ENCODE measurements around the gene IDE. TPM values are rescaled to one million over a fixed set of nuclear protein-coding genes. Genes with fewer than 3 reads are reported as not detected.
A peak's percentile ranks its signal among the peaks of the same experiment; 100 is the strongest.

Gene IDE
- polyA plus RNA-seq, 1 donor, result 20.8 TPM

DNA sequence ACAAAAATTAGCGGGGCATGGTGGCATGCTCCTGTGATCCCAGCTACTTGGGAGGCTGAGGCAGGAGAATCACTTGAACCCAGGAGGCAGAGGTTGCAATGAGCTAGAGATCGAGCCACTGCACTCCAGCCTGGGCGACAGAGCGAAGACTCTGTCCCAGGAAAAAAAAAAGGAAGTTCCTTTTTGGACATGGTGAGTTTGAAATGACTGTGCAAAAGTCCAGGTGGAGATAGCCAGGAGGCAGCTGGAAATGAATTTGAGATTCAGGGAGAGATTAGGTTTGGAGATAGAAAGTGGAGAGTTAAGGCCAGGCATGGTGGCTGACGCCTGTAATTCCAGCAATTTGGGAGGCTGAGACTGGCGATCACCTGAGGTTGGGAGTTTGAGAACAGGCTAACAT, 143.8 kb downstream of the IDE start:
- no peaks in the 10 kb centered on the region for H3K4me1 ChIP-seq (ENCODE audit: control insufficient read depth, insufficient read depth, low read length)
- no peaks in the 10 kb centered on the region for H3K36me3 ChIP-seq (ENCODE audit: control insufficient read depth, insufficient read depth, low read length)
- DNase-seq, result no peak
- H3K9me3 ChIP-seq (ENCODE audit: control insufficient read depth, low read depth, low read length), result no peaks in the 10 kb centered on the region
- 53% methylated on average over 2 of the region's 6 CpGs for WGBS (ENCODE audit: insufficient coverage, low lambda C conversion rate)
- no peak overlapping the region for H3K27ac ChIP-seq (ENCODE audit: low read length)
- no peaks in the 10 kb centered on the region for H3K27me3 ChIP-seq (ENCODE audit: control insufficient read depth, insufficient read depth, low read length)
- H3K4me3 ChIP-seq (ENCODE audit: low read length), result no peak overlapping the region

DNA sequence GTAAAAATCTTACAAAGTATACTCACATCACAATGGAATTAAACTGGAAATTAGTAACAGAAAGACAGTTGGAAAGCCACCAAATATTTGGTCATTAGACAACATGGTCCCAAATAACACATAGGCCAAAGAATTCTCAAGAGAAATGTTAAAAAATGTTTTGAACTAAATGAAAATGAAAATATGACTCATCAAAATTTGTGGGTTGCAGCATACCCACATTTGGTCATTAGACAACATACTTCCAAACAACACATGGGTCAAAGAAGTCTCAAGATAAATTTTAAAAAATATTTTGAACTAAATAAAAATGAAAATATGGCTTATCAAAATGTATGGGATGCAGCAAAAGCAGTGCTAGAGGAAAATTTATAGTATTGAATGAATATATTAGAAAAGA, 152.3 kb downstream of the IDE start:
- H3K27me3 ChIP-seq (ENCODE audit: control insufficient read depth, insufficient read depth, low read length), result peaks cover 26% of the 10 kb centered on the region
- H3K9me3 ChIP-seq (ENCODE audit: control insufficient read depth, low read depth, low read length), result peaks cover 7% of the 10 kb centered on the region
- H3K4me3 ChIP-seq (ENCODE audit: low read length), result no peak overlapping the region
- no peak for DNase-seq
- no peak overlapping the region for H3K27ac ChIP-seq (ENCODE audit: low read length)
- no peaks in the 10 kb centered on the region for H3K4me1 ChIP-seq (ENCODE audit: control insufficient read depth, insufficient read depth, low read length)
- H3K36me3 ChIP-seq (ENCODE audit: control insufficient read depth, insufficient read depth, low read length), result no peaks in the 10 kb centered on the region

DNA sequence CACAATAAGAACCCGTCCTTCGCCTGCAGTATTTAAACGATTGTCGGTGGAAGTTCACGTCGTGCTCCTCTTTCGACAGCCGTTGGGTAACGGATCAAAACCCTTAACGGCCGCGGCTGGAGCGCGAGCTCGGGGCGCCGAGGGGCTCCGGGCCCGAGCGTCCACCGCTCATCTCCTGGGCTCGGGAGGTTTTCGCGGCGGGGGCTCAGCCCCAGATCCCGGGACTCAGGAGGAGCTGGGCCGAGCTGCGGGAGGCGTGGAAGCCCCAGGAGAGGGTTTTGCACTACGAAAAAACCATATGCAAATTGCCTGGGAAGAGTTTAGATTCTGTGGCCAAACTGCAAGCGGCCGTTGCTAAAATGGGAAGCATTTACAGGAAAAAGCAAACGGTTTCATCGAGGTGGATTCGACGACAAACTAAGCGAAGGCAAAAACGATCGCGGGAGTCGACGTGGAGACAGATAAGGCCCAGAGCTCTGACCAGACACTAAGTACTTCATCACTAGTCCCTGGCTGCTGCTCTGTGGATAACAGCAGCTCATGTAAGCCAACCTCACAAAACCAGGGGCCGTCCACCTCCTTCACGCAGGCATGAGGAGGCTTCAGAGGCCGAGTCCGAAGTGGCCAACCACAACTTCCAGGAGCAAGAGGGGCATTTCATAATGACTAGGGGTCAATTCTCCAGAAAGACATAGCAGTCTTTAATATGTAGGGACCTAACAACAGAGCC, 153.2 kb downstream of the IDE start:
- WGBS (ENCODE audit: insufficient coverage, low lambda C conversion rate), result no CpG with 5 or more reads among the region's 46 CpGs
- H3K27me3 ChIP-seq (ENCODE audit: control insufficient read depth, insufficient read depth, low read length), result peaks cover 26% of the 10 kb centered on the region
- DNase-seq, result peak in 1 of 2 donors; percentile 25
- H3K4me1 ChIP-seq (ENCODE audit: control insufficient read depth, insufficient read depth, low read length), result no peaks in the 10 kb centered on the region
- peaks cover 7% of the 10 kb centered on the region for H3K9me3 ChIP-seq (ENCODE audit: control insufficient read depth, low read depth, low read length)
- H3K4me3 ChIP-seq (ENCODE audit: low read length), result peak overlapping the region; percentile 34
- no peak overlapping the region for H3K27ac ChIP-seq (ENCODE audit: low read length)
- H3K36me3 ChIP-seq (ENCODE audit: control insufficient read depth, insufficient read depth, low read length), result no peaks in the 10 kb centered on the region

DNA sequence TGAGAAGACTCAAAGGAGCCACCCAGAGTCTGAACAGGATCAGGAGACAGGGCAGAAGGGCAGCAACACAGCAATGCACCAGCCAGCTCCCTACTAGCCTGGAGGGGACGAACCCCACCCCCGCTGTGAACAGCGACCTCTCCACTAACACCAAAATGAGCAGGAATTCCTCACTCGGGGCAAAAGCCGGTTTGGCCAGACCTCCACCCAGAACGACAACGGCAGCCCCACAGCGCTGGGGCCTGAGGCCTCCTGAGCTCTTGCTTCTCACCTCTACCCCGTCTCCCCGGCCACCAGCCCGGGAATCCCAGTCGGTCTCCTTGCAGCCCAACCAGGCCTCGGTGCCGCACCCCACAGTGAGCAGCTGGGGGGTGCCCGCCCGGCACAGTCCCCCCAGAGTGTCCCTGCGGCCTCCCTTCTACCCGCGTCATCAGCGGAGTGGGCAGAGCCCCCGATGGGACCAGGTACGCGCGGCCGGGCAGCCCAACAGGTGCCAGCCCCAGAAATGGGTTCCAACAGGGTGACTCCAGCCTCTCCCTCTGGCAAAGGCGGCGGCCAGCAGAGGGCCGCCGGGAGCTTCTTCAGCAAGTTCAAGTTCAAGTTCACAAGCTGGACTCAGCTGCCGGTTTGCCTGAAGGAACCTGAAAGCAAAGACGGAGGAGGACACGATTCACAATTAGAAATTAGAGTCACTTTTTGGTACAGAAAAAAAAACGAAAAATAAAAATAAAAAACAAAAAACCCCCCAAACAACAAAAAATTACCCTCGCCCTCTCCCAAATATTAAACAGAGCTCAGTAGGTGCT, 153.9 kb downstream of the IDE start:
- no peaks in the 10 kb centered on the region for H3K4me1 ChIP-seq (ENCODE audit: control insufficient read depth, insufficient read depth, low read length)
- H3K9me3 ChIP-seq (ENCODE audit: control insufficient read depth, low read depth, low read length), result peaks cover 7% of the 10 kb centered on the region
- H3K4me3 ChIP-seq (ENCODE audit: low read length), result peak overlapping the region; percentile 34
- H3K36me3 ChIP-seq (ENCODE audit: control insufficient read depth, insufficient read depth, low read length), result no peaks in the 10 kb centered on the region
- H3K27ac ChIP-seq (ENCODE audit: low read length), result no peak overlapping the region
- no CpG with 5 or more reads among the region's 34 CpGs for WGBS (ENCODE audit: insufficient coverage, low lambda C conversion rate)
- H3K27me3 ChIP-seq (ENCODE audit: control insufficient read depth, insufficient read depth, low read length), result peaks cover 26% of the 10 kb centered on the region
- DNase-seq, result peak in 1 of 2 donors; percentile 35

DNA sequence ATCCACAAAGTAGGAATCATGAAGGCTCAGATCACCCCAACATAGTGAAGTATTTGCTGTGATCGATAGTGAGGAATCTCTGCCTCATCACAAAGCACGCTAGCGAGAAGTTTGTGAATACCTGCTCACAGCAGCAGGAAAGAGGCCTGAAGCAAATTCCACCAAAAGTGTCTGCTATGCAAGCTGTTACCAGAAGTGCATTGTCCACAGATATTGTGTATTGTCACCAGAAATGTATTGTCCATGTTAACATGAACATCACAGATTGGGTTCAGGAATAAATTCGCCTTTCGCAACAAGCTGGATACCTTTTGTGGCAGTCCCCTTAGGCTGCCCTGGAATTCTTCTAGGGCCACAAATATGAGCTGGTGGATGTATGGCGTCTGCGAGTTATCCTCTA, 155.0 kb downstream of the IDE start:
- Histone ChIP-seq H3K27me3 (ENCODE audit: control insufficient read depth, insufficient read depth, low read length) (peaks cover 26% of the 10 kb centered on the region), H3K27ac (ENCODE audit: low read length) (no peak overlapping the region), H3K4me3 (ENCODE audit: low read length) (no peak overlapping the region), H3K4me1 (ENCODE audit: control insufficient read depth, insufficient read depth, low read length) (no peaks in the 10 kb centered on the region), H3K36me3 (ENCODE audit: control insufficient read depth, insufficient read depth, low read length) (no peaks in the 10 kb centered on the region), H3K9me3 (ENCODE audit: control insufficient read depth, low read depth, low read length) (peaks cover 7% of the 10 kb centered on the region)
- no peak for DNase-seq
- WGBS (ENCODE audit: insufficient coverage, low lambda C conversion rate), result no CpG with 5 or more reads among the region's 7 CpGs

DNA sequence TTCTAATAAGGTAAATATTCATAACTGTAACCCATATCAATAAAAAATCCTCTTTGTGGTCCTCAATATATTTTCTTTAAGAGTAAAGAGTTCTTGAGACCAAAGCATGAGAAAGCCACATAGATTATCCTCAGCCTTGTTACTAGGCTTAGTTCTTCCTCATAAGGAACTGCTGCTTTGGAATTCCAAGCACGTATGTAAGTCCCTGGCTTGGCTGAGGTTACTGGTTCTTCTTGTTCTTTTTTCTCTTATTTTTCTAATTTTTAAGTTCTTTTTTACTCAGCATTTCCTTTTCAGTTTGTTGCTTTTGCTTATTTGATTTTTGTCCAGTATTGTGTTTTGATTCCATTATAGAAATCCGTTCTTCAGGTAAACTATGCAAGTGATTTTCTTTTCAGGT, 155.7 kb downstream of the IDE start:
- DNase-seq, result no peak
- peaks cover 26% of the 10 kb centered on the region for H3K27me3 ChIP-seq (ENCODE audit: control insufficient read depth, insufficient read depth, low read length)
- no peak overlapping the region for H3K27ac ChIP-seq (ENCODE audit: low read length)
- H3K36me3 ChIP-seq (ENCODE audit: control insufficient read depth, insufficient read depth, low read length), result no peaks in the 10 kb centered on the region
- no CpG with 5 or more reads among the region's 2 CpGs for WGBS (ENCODE audit: insufficient coverage, low lambda C conversion rate)
- no peak overlapping the region for H3K4me3 ChIP-seq (ENCODE audit: low read length)
- H3K4me1 ChIP-seq (ENCODE audit: control insufficient read depth, insufficient read depth, low read length), result no peaks in the 10 kb centered on the region
- peaks cover 7% of the 10 kb centered on the region for H3K9me3 ChIP-seq (ENCODE audit: control insufficient read depth, low read depth, low read length)

DNA sequence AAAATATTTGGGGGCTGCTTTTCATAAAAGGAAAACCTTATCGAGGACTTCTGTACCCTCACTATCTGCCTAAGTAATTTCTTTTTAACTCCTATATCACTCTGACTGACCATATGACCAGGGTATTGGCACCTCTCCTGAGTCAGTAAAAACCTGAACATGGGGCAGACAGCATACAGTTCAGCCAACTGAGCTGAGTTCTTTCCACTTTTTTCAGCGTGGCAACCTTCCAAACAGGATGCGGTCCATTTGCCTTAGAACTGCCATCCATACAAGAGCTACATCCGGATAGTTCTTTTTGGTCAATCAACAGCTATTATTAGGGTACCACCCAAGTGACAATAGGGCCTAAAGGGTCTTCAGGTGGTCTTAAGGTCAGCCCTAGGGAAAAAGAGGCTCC, 160.4 kb downstream of the IDE start:
- WGBS (ENCODE audit: insufficient coverage, low lambda C conversion rate), result 100% methylated on average over 1 of the region's 4 CpGs
- DNase-seq, result no peak
- H3K36me3 ChIP-seq (ENCODE audit: control insufficient read depth, insufficient read depth, low read length), result no peaks in the 10 kb centered on the region
- peaks cover 3% of the 10 kb centered on the region for H3K27me3 ChIP-seq (ENCODE audit: control insufficient read depth, insufficient read depth, low read length)
- no peaks in the 10 kb centered on the region for H3K4me1 ChIP-seq (ENCODE audit: control insufficient read depth, insufficient read depth, low read length)
- no peak overlapping the region for H3K4me3 ChIP-seq (ENCODE audit: low read length)
- no peak overlapping the region for H3K27ac ChIP-seq (ENCODE audit: low read length)
- H3K9me3 ChIP-seq (ENCODE audit: control insufficient read depth, low read depth, low read length), result no peaks in the 10 kb centered on the region

DNA sequence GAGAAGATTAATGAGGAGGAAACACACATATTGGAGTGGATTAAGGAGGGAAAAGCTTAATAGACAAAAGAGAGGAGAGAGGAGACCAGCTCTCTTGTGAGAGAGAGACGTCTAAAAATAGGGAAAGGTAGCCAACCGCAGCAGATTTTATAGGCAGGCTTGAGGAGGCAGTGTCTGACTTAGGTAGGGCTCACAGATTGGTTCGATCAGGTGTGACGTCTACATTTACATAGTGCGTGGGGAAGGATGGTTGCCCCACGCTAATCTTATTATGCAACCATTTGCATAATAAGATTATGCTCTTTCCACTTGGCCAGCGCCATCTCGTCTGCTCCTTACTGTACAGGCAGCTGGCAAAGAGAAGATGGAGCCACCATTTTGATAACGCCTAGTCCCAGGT, 160.9 kb downstream of the IDE start:
- no peaks in the 10 kb centered on the region for H3K27me3 ChIP-seq (ENCODE audit: control insufficient read depth, insufficient read depth, low read length)
- H3K9me3 ChIP-seq (ENCODE audit: control insufficient read depth, low read depth, low read length), result no peaks in the 10 kb centered on the region
- H3K4me1 ChIP-seq (ENCODE audit: control insufficient read depth, insufficient read depth, low read length), result no peaks in the 10 kb centered on the region
- no peak overlapping the region for H3K4me3 ChIP-seq (ENCODE audit: low read length)
- H3K36me3 ChIP-seq (ENCODE audit: control insufficient read depth, insufficient read depth, low read length), result no peaks in the 10 kb centered on the region
- DNase-seq, result no peak
- 83% methylated on average over 1 of the region's 9 CpGs for WGBS (ENCODE audit: insufficient coverage, low lambda C conversion rate)
- no peak overlapping the region for H3K27ac ChIP-seq (ENCODE audit: low read length)

DNA sequence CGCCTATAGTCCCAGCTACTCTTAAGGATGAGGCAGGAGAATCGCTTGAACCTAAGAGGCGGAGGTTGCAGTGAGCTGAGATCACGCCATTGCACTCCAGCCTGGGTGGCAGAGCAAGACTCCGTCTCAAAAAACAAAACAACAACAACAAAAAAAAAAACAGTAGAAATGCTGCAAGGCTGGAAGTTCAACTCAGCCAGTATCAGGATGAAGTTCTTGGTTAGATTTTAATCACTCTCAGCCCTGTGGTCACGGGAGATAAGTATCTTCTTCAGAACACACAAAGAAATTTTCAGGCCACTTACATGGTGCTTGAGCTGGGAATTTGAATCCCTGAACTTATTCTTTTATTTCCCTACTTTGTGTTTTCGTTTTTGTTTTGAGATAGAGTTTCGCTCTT, 162.5 kb downstream of the IDE start:
- H3K9me3 ChIP-seq (ENCODE audit: control insufficient read depth, low read depth, low read length), result no peaks in the 10 kb centered on the region
- no peaks in the 10 kb centered on the region for H3K27me3 ChIP-seq (ENCODE audit: control insufficient read depth, insufficient read depth, low read length)
- DNase-seq, result no peak
- no peak overlapping the region for H3K4me3 ChIP-seq (ENCODE audit: low read length)
- no peak overlapping the region for H3K27ac ChIP-seq (ENCODE audit: low read length)
- WGBS (ENCODE audit: insufficient coverage, low lambda C conversion rate), result 90% methylated on average over 2 of the region's 8 CpGs
- H3K4me1 ChIP-seq (ENCODE audit: control insufficient read depth, insufficient read depth, low read length), result no peaks in the 10 kb centered on the region
- no peaks in the 10 kb centered on the region for H3K36me3 ChIP-seq (ENCODE audit: control insufficient read depth, insufficient read depth, low read length)

DNA sequence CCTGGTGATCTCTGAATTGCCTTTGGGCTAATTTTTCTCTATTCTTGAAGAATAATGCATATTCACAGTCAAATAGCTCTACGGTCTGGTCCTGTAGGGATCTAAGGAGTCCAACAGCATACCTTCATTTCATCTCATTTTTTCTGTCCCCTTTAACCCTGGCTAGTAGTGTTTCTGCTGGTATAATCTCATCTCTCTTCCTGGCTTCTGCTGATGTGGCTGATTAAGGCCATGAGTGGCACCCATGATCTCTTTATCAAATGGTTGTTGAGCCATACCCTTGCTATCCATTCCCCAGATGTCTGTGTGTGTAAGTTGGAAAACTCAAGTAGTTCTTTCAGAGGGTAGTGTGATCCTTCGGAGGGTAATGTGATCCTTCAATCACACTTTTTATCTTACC, 163.4 kb downstream of the IDE start:
- H3K36me3 ChIP-seq (ENCODE audit: control insufficient read depth, insufficient read depth, low read length), result no peaks in the 10 kb centered on the region
- no peak overlapping the region for H3K4me3 ChIP-seq (ENCODE audit: low read length)
- DNase-seq, result no peak
- no CpG with 5 or more reads among the region's 2 CpGs for WGBS (ENCODE audit: insufficient coverage, low lambda C conversion rate)
- H3K4me1 ChIP-seq (ENCODE audit: control insufficient read depth, insufficient read depth, low read length), result no peaks in the 10 kb centered on the region
- H3K27ac ChIP-seq (ENCODE audit: low read length), result no peak overlapping the region
- H3K9me3 ChIP-seq (ENCODE audit: control insufficient read depth, low read depth, low read length), result no peaks in the 10 kb centered on the region
- H3K27me3 ChIP-seq (ENCODE audit: control insufficient read depth, insufficient read depth, low read length), result no peaks in the 10 kb centered on the region

DNA sequence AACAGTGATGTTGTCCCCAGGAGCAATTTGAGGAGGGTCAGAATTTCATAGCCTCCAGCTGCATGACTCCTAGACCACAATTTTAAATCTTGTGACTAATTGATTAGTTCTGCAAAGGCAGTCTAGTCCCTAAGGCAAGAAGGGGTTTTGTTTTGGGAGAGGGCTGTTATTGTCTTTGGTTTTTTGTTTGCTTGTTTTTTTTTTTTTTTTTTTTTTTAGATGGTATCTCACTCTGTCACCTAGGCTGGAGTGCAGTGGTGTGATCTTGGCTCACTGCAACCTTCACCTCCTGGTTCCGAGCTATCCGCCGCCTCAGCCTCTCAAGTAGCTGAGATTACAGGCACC, 165.9 kb downstream of the IDE start:
- H3K27ac ChIP-seq (ENCODE audit: low read length), result no peak overlapping the region
- no peak overlapping the region for H3K4me3 ChIP-seq (ENCODE audit: low read length)
- no peaks in the 10 kb centered on the region for H3K4me1 ChIP-seq (ENCODE audit: control insufficient read depth, insufficient read depth, low read length)
- WGBS (ENCODE audit: insufficient coverage, low lambda C conversion rate), result no CpG with 5 or more reads among the region's 3 CpGs
- H3K36me3 ChIP-seq (ENCODE audit: control insufficient read depth, insufficient read depth, low read length), result no peaks in the 10 kb centered on the region
- H3K27me3 ChIP-seq (ENCODE audit: control insufficient read depth, insufficient read depth, low read length), result peaks cover 5% of the 10 kb centered on the region
- DNase-seq, result no peak
- H3K9me3 ChIP-seq (ENCODE audit: control insufficient read depth, low read depth, low read length), result no peaks in the 10 kb centered on the region

Measured in large intestine (tissue), 3 donors.